ENCODE results near the gene C7orf57.
A peak's percentile ranks its signal among the peaks of the same experiment; 100 is the strongest.
"Not testable (repeated sequence)": the region's sequence is repeated elsewhere in the genome, so short reads cannot be mapped to it uniquely, and the experiment has no call there.

C7orf57 gene

GRCh38 chr7:47992446-47992845 lies 42.9 kb upstream of the C7orf57 start:
- Histone ChIP-seq H3K4me1 (ENCODE audit: control extremely low read depth in 1 of 4, control insufficient read depth in 4 of 4, insufficient read depth in 4 of 4, low read length in 3 of 4) (peaks cover 8 to 20% (median 13%) of the 10 kb centered on the region in 4 experiments), H3K27ac (ENCODE audit: insufficient read depth in 1 of 2, low read depth in 1 of 2, low read length in 2 of 2, poor library complexity in 1 of 2, severe bottlenecking in 2 of 2) (peak overlapping the region in 1 of 2 experiments; percentile 73), H3K4me3 (ENCODE audit: control insufficient read depth in 1 of 7, extremely low read depth in 1 of 7, insufficient read depth in 4 of 7, low read depth in 2 of 7, low read length in 6 of 7) (peak overlapping the region in 5 of 7 experiments; percentile 68 to 81 (median 76)), H3K36me3 (ENCODE audit: control insufficient read depth in 4 of 4, insufficient read depth in 4 of 4, low read length in 3 of 4) (no peaks in the 10 kb centered on the region), H3K27me3 (replicated peaks in 2 of 5; ENCODE audit: control insufficient read depth in 4 of 5, insufficient read depth in 5 of 5, low read length in 4 of 5) (no peaks in the 10 kb centered on the region), H3K9me3 (ENCODE audit: control extremely low read depth in 1 of 5, control insufficient read depth in 4 of 5, insufficient read depth in 2 of 5, low read depth in 1 of 5, low read length in 4 of 5) (no peaks in the 10 kb centered on the region)
- no peak for DNase-seq
- ChIA-PET CTCF (interaction anchor here (0.8 to 3.5 kb wide), 15 partner anchors 7 to 122 kb away, joined by 3 to 91 read pairs (median 6); partner anchors contain the start of gene UPP1), POLR2A (no interaction called here)
- 100% methylated on average over 1 of the region's 3 CpGs for WGBS (ENCODE audit: insufficient coverage)

GRCh38 chr7:47999413-47999812 lies 35.9 kb upstream of the C7orf57 start:
- 99% methylated on average over 11 of the region's 12 CpGs for WGBS (ENCODE audit: insufficient coverage)
- ChIA-PET CTCF (interaction anchor here (1.3 to 2.4 kb wide), 4 partner anchors 8 to 107 kb away, joined by 3 to 12 read pairs (median 4); no protein-coding TSS in a partner anchor), POLR2A (no interaction called here)
- no peaks in the 10 kb centered on the region for H3K9me3 ChIP-seq (ENCODE audit: control extremely low read depth in 1 of 5, control insufficient read depth in 4 of 5, insufficient read depth in 2 of 5, low read depth in 1 of 5, low read length in 4 of 5)
- H3K4me3 ChIP-seq (ENCODE audit: control insufficient read depth in 1 of 7, extremely low read depth in 1 of 7, insufficient read depth in 4 of 7, low read depth in 2 of 7, low read length in 6 of 7), result no peak overlapping the region
- no peak for DNase-seq
- H3K27ac ChIP-seq (ENCODE audit: insufficient read depth in 1 of 2, low read depth in 1 of 2, low read length in 2 of 2, poor library complexity in 1 of 2, severe bottlenecking in 2 of 2), result no peak overlapping the region
- no peaks in the 10 kb centered on the region for H3K36me3 ChIP-seq (ENCODE audit: control insufficient read depth in 4 of 4, insufficient read depth in 4 of 4, low read length in 3 of 4)
- no peaks in the 10 kb centered on the region for H3K27me3 ChIP-seq (replicated peaks in 2 of 5; ENCODE audit: control insufficient read depth in 4 of 5, insufficient read depth in 5 of 5, low read length in 4 of 5)
- H3K4me1 ChIP-seq (ENCODE audit: control extremely low read depth in 1 of 4, control insufficient read depth in 4 of 4, insufficient read depth in 4 of 4, low read length in 3 of 4), result peaks cover 1 to 3% (median 3%) of the 10 kb centered on the region in 4 experiments

- H3K4me1 ChIP-seq (ENCODE audit: control extremely low read depth in 1 of 4, control insufficient read depth in 4 of 4, insufficient read depth in 4 of 4, low read length in 3 of 4); H3K27me3 ChIP-seq (replicated peaks in 2 of 5; ENCODE audit: control insufficient read depth in 4 of 5, insufficient read depth in 5 of 5, low read length in 4 of 5); H3K27ac ChIP-seq (ENCODE audit: insufficient read depth in 1 of 2, low read depth in 1 of 2, low read length in 2 of 2, poor library complexity in 1 of 2, severe bottlenecking in 2 of 2); H3K4me3 ChIP-seq (ENCODE audit: control insufficient read depth in 1 of 7, extremely low read depth in 1 of 7, insufficient read depth in 4 of 7, low read depth in 2 of 7, low read length in 6 of 7); POLR2A ChIA-PET; H3K9me3 ChIP-seq (ENCODE audit: control extremely low read depth in 1 of 5, control insufficient read depth in 4 of 5, insufficient read depth in 2 of 5, low read depth in 1 of 5, low read length in 4 of 5); H3K36me3 ChIP-seq (ENCODE audit: control insufficient read depth in 4 of 4, insufficient read depth in 4 of 4, low read length in 3 of 4); DNase-seq: not testable (repeated sequence)
- 96% methylated on average over 13 of the region's 13 CpGs for WGBS (ENCODE audit: insufficient coverage)
- CTCF ChIA-PET, result interaction anchor here (1.3 to 2.4 kb wide), 4 partner anchors 9 to 106 kb away, joined by 3 to 12 read pairs (median 4); no protein-coding TSS in a partner anchor
Measured at GRCh38 chr7:48000164-48000563, 35.2 kb upstream of the C7orf57 start.

GRCh38 chr7:48004032-48004431 lies 31.3 kb upstream of the C7orf57 start:
- DNase-seq, result no peak
- Histone ChIP-seq H3K27me3 (replicated peaks in 2 of 5; ENCODE audit: control insufficient read depth in 4 of 5, insufficient read depth in 5 of 5, low read length in 4 of 5) (no peaks in the 10 kb centered on the region), H3K27ac (ENCODE audit: insufficient read depth in 1 of 2, low read depth in 1 of 2, low read length in 2 of 2, poor library complexity in 1 of 2, severe bottlenecking in 2 of 2) (no peak overlapping the region), H3K9me3 (ENCODE audit: control extremely low read depth in 1 of 5, control insufficient read depth in 4 of 5, insufficient read depth in 2 of 5, low read depth in 1 of 5, low read length in 4 of 5) (no peaks in the 10 kb centered on the region), H3K4me1 (ENCODE audit: control extremely low read depth in 1 of 4, control insufficient read depth in 4 of 4, insufficient read depth in 4 of 4, low read length in 3 of 4) (peaks cover 3 to 7% (median 6%) of the 10 kb centered on the region in 4 experiments), H3K36me3 (ENCODE audit: control insufficient read depth in 4 of 4, insufficient read depth in 4 of 4, low read length in 3 of 4) (no peaks in the 10 kb centered on the region), H3K4me3 (ENCODE audit: control insufficient read depth in 1 of 7, extremely low read depth in 1 of 7, insufficient read depth in 4 of 7, low read depth in 2 of 7, low read length in 6 of 7) (no peak overlapping the region)
- 100% methylated on average over 1 of the region's 2 CpGs for WGBS (ENCODE audit: insufficient coverage)
- CTCF ChIA-PET, result interaction anchor here (0.7 to 3.6 kb wide), 2 partner anchors 16 to 105 kb away, joined by 3 to 7 read pairs; no protein-coding TSS in a partner anchor
- POLR2A ChIA-PET, result no interaction called here

- ChIA-PET CTCF (interaction anchor here (0.7 to 3.6 kb wide), 2 partner anchors 16 to 104 kb away, joined by 3 to 7 read pairs; no protein-coding TSS in a partner anchor), POLR2A (no interaction called here)
- Histone ChIP-seq H3K9me3 (ENCODE audit: control extremely low read depth in 1 of 5, control insufficient read depth in 4 of 5, insufficient read depth in 2 of 5, low read depth in 1 of 5, low read length in 4 of 5) (no peaks in the 10 kb centered on the region), H3K4me3 (ENCODE audit: control insufficient read depth in 1 of 7, extremely low read depth in 1 of 7, insufficient read depth in 4 of 7, low read depth in 2 of 7, low read length in 6 of 7) (peak overlapping the region in 1 of 7 experiments; percentile 1), H3K4me1 (ENCODE audit: control extremely low read depth in 1 of 4, control insufficient read depth in 4 of 4, insufficient read depth in 4 of 4, low read length in 3 of 4) (peaks cover 3 to 9% (median 6%) of the 10 kb centered on the region in 4 experiments), H3K27ac (ENCODE audit: insufficient read depth in 1 of 2, low read depth in 1 of 2, low read length in 2 of 2, poor library complexity in 1 of 2, severe bottlenecking in 2 of 2) (no peak overlapping the region), H3K27me3 (replicated peaks in 2 of 5; ENCODE audit: control insufficient read depth in 4 of 5, insufficient read depth in 5 of 5, low read length in 4 of 5) (no peaks in the 10 kb centered on the region), H3K36me3 (ENCODE audit: control insufficient read depth in 4 of 4, insufficient read depth in 4 of 4, low read length in 3 of 4) (no peaks in the 10 kb centered on the region)
- WGBS (ENCODE audit: insufficient coverage), result 33% methylated on average over 4 of the region's 5 CpGs
- DNase-seq, result peak in 2 of 3 donors; percentile 13 to 19
Measured at GRCh38 chr7:48004638-48005037, 30.7 kb upstream of the C7orf57 start.

- Histone ChIP-seq H3K36me3 (ENCODE audit: control insufficient read depth in 4 of 4, insufficient read depth in 4 of 4, low read length in 3 of 4) (no peaks in the 10 kb centered on the region), H3K27ac (ENCODE audit: insufficient read depth in 1 of 2, low read depth in 1 of 2, low read length in 2 of 2, poor library complexity in 1 of 2, severe bottlenecking in 2 of 2) (no peak overlapping the region), H3K9me3 (ENCODE audit: control extremely low read depth in 1 of 5, control insufficient read depth in 4 of 5, insufficient read depth in 2 of 5, low read depth in 1 of 5, low read length in 4 of 5) (no peaks in the 10 kb centered on the region), H3K4me3 (ENCODE audit: control insufficient read depth in 1 of 7, extremely low read depth in 1 of 7, insufficient read depth in 4 of 7, low read depth in 2 of 7, low read length in 6 of 7) (no peak overlapping the region), H3K4me1 (ENCODE audit: control extremely low read depth in 1 of 4, control insufficient read depth in 4 of 4, insufficient read depth in 4 of 4, low read length in 3 of 4) (peaks cover 3 to 9% (median 6%) of the 10 kb centered on the region in 4 experiments), H3K27me3 (replicated peaks in 2 of 5; ENCODE audit: control insufficient read depth in 4 of 5, insufficient read depth in 5 of 5, low read length in 4 of 5) (no peaks in the 10 kb centered on the region)
- 87% methylated on average over 6 of the region's 6 CpGs for WGBS (ENCODE audit: insufficient coverage)
- CTCF ChIA-PET, result interaction anchor here (1.3 to 3.6 kb wide), 3 partner anchors 15 to 102 kb away, joined by 3 to 7 read pairs (median 7); no protein-coding TSS in a partner anchor
- POLR2A ChIA-PET, result no interaction called here
- DNase-seq, result no peak
Measured at GRCh38 chr7:48006866-48007265, 28.5 kb upstream of the C7orf57 start.

- ChIA-PET CTCF (no interaction called here), POLR2A (interaction anchor here (0.5 kb wide), 1 partner anchor 129 kb away, joined by 3 read pairs; no protein-coding TSS in a partner anchor)
- Histone ChIP-seq H3K4me3 (ENCODE audit: control insufficient read depth in 1 of 7, extremely low read depth in 1 of 7, insufficient read depth in 4 of 7, low read depth in 2 of 7, low read length in 6 of 7) (no peak overlapping the region), H3K27ac (ENCODE audit: insufficient read depth in 1 of 2, low read depth in 1 of 2, low read length in 2 of 2, poor library complexity in 1 of 2, severe bottlenecking in 2 of 2) (no peak overlapping the region), H3K27me3 (replicated peaks in 2 of 5; ENCODE audit: control insufficient read depth in 4 of 5, insufficient read depth in 5 of 5, low read length in 4 of 5) (no peaks in the 10 kb centered on the region), H3K4me1 (ENCODE audit: control extremely low read depth in 1 of 4, control insufficient read depth in 4 of 4, insufficient read depth in 4 of 4, low read length in 3 of 4) (peaks cover 0 to 8% (median 6%) of the 10 kb centered on the region in 4 experiments), H3K36me3 (ENCODE audit: control insufficient read depth in 4 of 4, insufficient read depth in 4 of 4, low read length in 3 of 4) (no peaks in the 10 kb centered on the region), H3K9me3 (ENCODE audit: control extremely low read depth in 1 of 5, control insufficient read depth in 4 of 5, insufficient read depth in 2 of 5, low read depth in 1 of 5, low read length in 4 of 5) (no peaks in the 10 kb centered on the region)
- 100% methylated on average over 2 of the region's 4 CpGs for WGBS (ENCODE audit: insufficient coverage)
- DNase-seq, result no peak
Measured at GRCh38 chr7:48009257-48009656, 26.1 kb upstream of the C7orf57 start.
